ENCODE results near the gene DUSP9. TPM values are rescaled to one million over a fixed set of nuclear protein-coding genes. Genes with fewer than 3 reads are reported as not detected.
A peak's percentile ranks its signal among the peaks of the same experiment; 100 is the strongest.

Gene DUSP9
- total and polyA plus RNA-seq, 12 donors, result 0.11 to 15.9 (median 0.24) TPM; not detected in 6

DNA sequence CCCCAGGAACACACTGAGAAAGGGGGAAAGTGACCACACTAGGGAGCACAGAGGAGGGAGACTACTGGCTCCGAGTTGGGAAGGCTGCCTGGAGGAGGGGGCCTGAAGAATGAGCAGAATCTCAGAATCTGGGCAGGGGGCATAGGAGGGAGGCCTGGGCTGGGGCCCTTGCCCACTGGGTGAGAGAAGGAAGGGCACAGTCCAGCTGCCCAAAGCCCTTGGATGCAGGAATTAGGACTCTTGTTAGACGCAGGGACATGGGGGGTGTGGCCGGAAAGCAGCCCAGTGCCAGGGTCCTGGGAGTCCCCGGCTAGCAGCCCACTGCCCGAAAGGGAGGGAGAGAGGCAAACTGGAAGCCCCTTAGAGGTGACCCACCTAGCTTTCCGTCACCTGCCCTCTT, 1.9 kb upstream of the DUSP9 start:
- WGBS, 4 donors, result 51 to 82% (median 73%) methylated on average over 4 to 6 of the region's 6 CpGs

GRCh38 chrX:153645921-153646488, 998 bp upstream of the DUSP9 start:
- no peak for TF ChIP-seq POLR2A (IDR thresholded peaks at IDR 0.05)
- TF ChIP-seq CTCF (IDR thresholded peaks at IDR 0.05), result no peak
- intact Hi-C loops (cut with DNase I), result loop anchor here (5.0 to 10.0 kb wide), 2 partner anchors 34 to 91 kb away; no protein-coding TSS in a partner anchor

More for the DNA sequence above, 1.9 kb upstream of the DUSP9 start:
- Histone ChIP-seq H3K36me3 (replicated peaks in 1 of 2) (no peaks in the 10 kb centered on the region), H3K9me3 (replicated peaks in 1 of 3) (no peaks in the 10 kb centered on the region), H3K27me3 (peaks cover 64% of the 10 kb centered on the region), H3K27ac (no peak overlapping the region), H3K4me1 (replicated peaks in 1 of 2) (peaks cover 0 to 6% of the 10 kb centered on the region in 2 donors), H3K4me3 (no peak overlapping the region)
- peak in 2 of 7 donors; percentile 7 to 11 for DNase-seq
- intact Hi-C loops (cut with DNase I), result loop anchor here (5.0 to 10.0 kb wide), 2 partner anchors 33 to 90 kb away; no protein-coding TSS in a partner anchor
- TF ChIP-seq POLR2A (IDR thresholded peaks at IDR 0.05) (no peak), CTCF (IDR thresholded peaks at IDR 0.05) (no peak)

GRCh38 chrX:153647461-153648357, 706 bp downstream of the DUSP9 start:
- Histone ChIP-seq H3K9me3 (replicated peaks in 1 of 3) (no peaks in the 10 kb centered on the region), H3K4me1 (replicated peaks in 1 of 2) (no peaks in the 10 kb centered on the region), H3K27ac (no peak overlapping the region), H3K4me3 (peak overlapping the region in 1 of 4 donors; percentile 39), H3K36me3 (replicated peaks in 1 of 2) (no peaks in the 10 kb centered on the region), H3K27me3 (peaks cover 50% of the 10 kb centered on the region)
- TF ChIP-seq CTCF (IDR thresholded peaks at IDR 0.05) (no peak), POLR2A (IDR thresholded peaks at IDR 0.05) (no peak)
- 31 to 51% (median 37%) methylated on average over 8 to 85 of the region's 85 CpGs for WGBS, 4 donors
- DNase-seq, result peak in 4 of 7 donors; percentile 3 to 10 (median 6)
- intact Hi-C loops (cut with DNase I), result loop anchor here (5.0 to 10.0 kb wide), 2 partner anchors 35 to 93 kb away; no protein-coding TSS in a partner anchor

More at GRCh38 chrX:153645921-153646488, 998 bp upstream of the DUSP9 start:
- Histone ChIP-seq H3K27ac (no peak overlapping the region), H3K4me3 (no peak overlapping the region), H3K36me3 (replicated peaks in 1 of 2) (no peaks in the 10 kb centered on the region), H3K9me3 (replicated peaks in 1 of 3) (no peaks in the 10 kb centered on the region), H3K4me1 (replicated peaks in 1 of 2) (peaks cover 0 to 6% of the 10 kb centered on the region in 2 donors), H3K27me3 (peaks cover 61% of the 10 kb centered on the region)
- peak in 2 of 7 donors; percentile 5 to 10 for DNase-seq
- WGBS, 4 donors, result 55 to 66% (median 63%) methylated on average over 9 to 10 of the region's 10 CpGs
